GM19463 (cell line): ENCODE results near the gene ARHGEF9.

ENCODE experiments used
- ATAC-seq: cut with Tn5 transposase; IDR thresholded peaks from one replicate; pipeline ENCODE4 v1.9.1; 2021; ENCODE audit warnings: mild to moderate bottlenecking, moderate library complexity; ENCODE audit not compliant: unreplicated experiment

ARHGEF9 gene

GRCh38 chrX:63747331-63747730 is 37.7 kb downstream of the ARHGEF9 start:
- ATAC-seq = no peak

- no peak for ATAC-seq
These were observed 38.3 kb downstream of the ARHGEF9 start for GRCh38 chrX:63746715-63747114.

- peak; percentile 60 for ATAC-seq
These were observed 38.7 kb downstream of the ARHGEF9 start for GRCh38 chrX:63746278-63746677.

GRCh38 chrX:63744850-63745394 is 40.1 kb downstream of the ARHGEF9 start:
- no peak for ATAC-seq

GRCh38 chrX:63743596-63743995 is 41.4 kb downstream of the ARHGEF9 start:
- no peak for ATAC-seq

GRCh38 chrX:63740382-63740781 is 44.6 kb downstream of the ARHGEF9 start:
- ATAC-seq = peak; percentile 71

GRCh38 chrX:63739885-63740284 is 45.1 kb downstream of the ARHGEF9 start:
- ATAC-seq = no peak

- ATAC-seq = no peak
These were observed 46.3 kb downstream of the ARHGEF9 start for GRCh38 chrX:63738696-63739095.

GRCh38 chrX:63737131-63737921 is 47.7 kb downstream of the ARHGEF9 start:
- ATAC-seq = no peak

GRCh38 chrX:63735882-63736281 is 49.1 kb downstream of the ARHGEF9 start:
- ATAC-seq = no peak

- ATAC-seq = no peak
These were observed 64.7 kb downstream of the ARHGEF9 start for GRCh38 chrX:63720293-63720692.

GRCh38 chrX:63719633-63720032 is 65.4 kb downstream of the ARHGEF9 start:
- no peak for ATAC-seq

GRCh38 chrX:63718010-63718694 is 66.9 kb downstream of the ARHGEF9 start:
- peak; percentile 70 for ATAC-seq

- no peak for ATAC-seq
These were observed 71.5 kb downstream of the ARHGEF9 start for GRCh38 chrX:63713526-63713925.

GRCh38 chrX:63708801-63709200 is 76.2 kb downstream of the ARHGEF9 start:
- ATAC-seq = no peak

- ATAC-seq = no peak
These were observed 82.5 kb downstream of the ARHGEF9 start for GRCh38 chrX:63702556-63702955.

GRCh38 chrX:63686878-63687714 is 97.9 kb downstream of the ARHGEF9 start:
- peak; percentile 82 for ATAC-seq

GRCh38 chrX:63680423-63680822 is 104.6 kb downstream of the ARHGEF9 start:
- no peak for ATAC-seq

GRCh38 chrX:63679432-63679831 is 105.6 kb downstream of the ARHGEF9 start:
- no peak for ATAC-seq

- no peak for ATAC-seq
These were observed 109.3 kb downstream of the ARHGEF9 start for GRCh38 chrX:63675716-63676115.

GRCh38 chrX:63673896-63674295 is 111.1 kb downstream of the ARHGEF9 start:
- ATAC-seq = no peak
